ENCODE results near the gene ROR1.

Gene ROR1

GRCh38 chr1:64031236-64031635 is 257.4 kb downstream of the ROR1 start:
- DNase-seq (ENCODE audit: low spot score) = no peak

- no peak for DNase-seq (ENCODE audit: low spot score)
Measured at GRCh38 chr1:64033667-64034220, 259.9 kb downstream of the ROR1 start.

GRCh38 chr1:64036549-64036948 is 262.7 kb downstream of the ROR1 start:
- no peak for DNase-seq (ENCODE audit: low spot score)

GRCh38 chr1:64038119-64038518 is 264.3 kb downstream of the ROR1 start:
- no peak for DNase-seq (ENCODE audit: low spot score)

- DNase-seq (ENCODE audit: low spot score) = no peak
Measured at GRCh38 chr1:64038965-64039364, 265.1 kb downstream of the ROR1 start.

GRCh38 chr1:64039390-64039926 is 265.6 kb downstream of the ROR1 start:
- no peak for DNase-seq (ENCODE audit: low spot score)

GRCh38 chr1:64041371-64042131 is 267.7 kb downstream of the ROR1 start:
- DNase-seq (ENCODE audit: low spot score) = no peak

GRCh38 chr1:64042331-64043100 is 268.7 kb downstream of the ROR1 start:
- no peak for DNase-seq (ENCODE audit: low spot score)

GRCh38 chr1:64043288-64043687 is 269.5 kb downstream of the ROR1 start:
- no peak for DNase-seq (ENCODE audit: low spot score)

GRCh38 chr1:64043976-64044375 is 270.2 kb downstream of the ROR1 start:
- DNase-seq (ENCODE audit: low spot score) = no peak

GRCh38 chr1:64046243-64046642 is 272.4 kb downstream of the ROR1 start:
- no peak for DNase-seq (ENCODE audit: low spot score)

GRCh38 chr1:64046891-64047290 is 273.1 kb downstream of the ROR1 start:
- DNase-seq (ENCODE audit: low spot score) = no peak

GRCh38 chr1:64047549-64047996 is 273.8 kb downstream of the ROR1 start:
- DNase-seq (ENCODE audit: low spot score) = no peak

GRCh38 chr1:64049900-64050540 is 276.2 kb downstream of the ROR1 start:
- no peak for DNase-seq (ENCODE audit: low spot score)

GRCh38 chr1:64050601-64051000 is 276.8 kb downstream of the ROR1 start:
- DNase-seq (ENCODE audit: low spot score) = no peak

GRCh38 chr1:64051796-64052195 is 278.0 kb downstream of the ROR1 start:
- DNase-seq (ENCODE audit: low spot score) = no peak

- DNase-seq (ENCODE audit: low spot score) = no peak
Measured at GRCh38 chr1:64052777-64053176, 279.0 kb downstream of the ROR1 start.

- no peak for DNase-seq (ENCODE audit: low spot score)
Measured at GRCh38 chr1:64055310-64055709, 281.5 kb downstream of the ROR1 start.

- no peak for DNase-seq (ENCODE audit: low spot score)
Measured at GRCh38 chr1:64059556-64059955, 285.7 kb downstream of the ROR1 start.

- DNase-seq (ENCODE audit: low spot score) = no peak
Measured at GRCh38 chr1:64060611-64061302, 286.9 kb downstream of the ROR1 start.

GRCh38 chr1:64061430-64062104 is 287.8 kb downstream of the ROR1 start:
- no peak for DNase-seq (ENCODE audit: low spot score)

Measured in HuH-7 (cell line).